Aorta (tissue), 5 donors: ENCODE measurements around the gene ABCF2. TPM values are rescaled to one million over a fixed set of nuclear protein-coding genes. Genes with fewer than 3 reads are reported as not detected.

Experiments used
- ATAC-seq: fragments of 200-7000 bp; cut with Tn5 transposase; one replicate; pipeline ENCODE4 v1.9.1; 2022; ENCODE audit warnings: moderate library complexity; ENCODE audit not compliant: low FRiP score
- DNase-seq, 2 donors: peaks; one replicate each; pipeline ENCODE4 v3.0.0-alpha.2; 2020
- H3K27ac ChIP-seq, 2 donors: one replicate each; pipeline ENCODE4 v1.5.1; 2013; ENCODE audit warnings: low read length in 2 of 2, mild to moderate bottlenecking in 2 of 2, moderate library complexity in 2 of 2, control low read depth in 1 of 2, inconsistent platforms in 1 of 2, low read depth in 1 of 2
- H3K27me3 ChIP-seq, 2 donors: one replicate each; pipeline ENCODE4 v1.6.1; 2013; ENCODE audit warnings: control low read depth in 1 of 2, low read length in 1 of 2, mild to moderate bottlenecking in 1 of 2, moderate library complexity in 1 of 2; ENCODE audit not compliant: insufficient read depth in 2 of 2, control insufficient read depth in 1 of 2
- H3K36me3 ChIP-seq, 2 donors: one replicate each; pipeline ENCODE4 v1.6.1; 2013; ENCODE audit warnings: control low read depth in 1 of 2, low read length in 1 of 2, mild to moderate bottlenecking in 1 of 2; ENCODE audit not compliant: insufficient read depth in 2 of 2, control insufficient read depth in 1 of 2
- H3K4me1 ChIP-seq, 2 donors: one replicate each; pipeline ENCODE4 v1.6.1; 2013; ENCODE audit warnings: low read length in 2 of 2, control low read depth in 1 of 2, mild to moderate bottlenecking in 1 of 2, moderate library complexity in 1 of 2; ENCODE audit not compliant: insufficient read depth in 2 of 2, control insufficient read depth in 1 of 2
- H3K4me3 ChIP-seq, 2 donors: one replicate each; pipeline ENCODE4 v1.5.1; 2013; ENCODE audit warnings: low read length in 2 of 2, control low read depth in 1 of 2, mild to moderate bottlenecking in 1 of 2
- H3K9me3 ChIP-seq: one replicate; pipeline ENCODE4 v1.6.1; 2013; ENCODE audit warnings: mild to moderate bottlenecking, low read length; ENCODE audit not compliant: control insufficient read depth
- WGBS, 2 donors: extraction: QIAGEN DNeasy Blood & Tissue Kit; methylation state at CpG; one replicate each; pipeline ENCODE4 v1.1.7; 2013; 5-methylcytosine and 5-hydroxymethylcytosine counted together
- intact Hi-C, 2 donors: fragments of 100-400 bp; cut with DNase I; formaldehyde crosslinking; loops; one replicate each; pipeline versions ENCODE4 v1.14.2 to v1.15.0; 2022
- long read RNA-seq, 2 donors: library from polyadenylated mRNA; unstranded; transcript quantifications; one replicate each; pipeline ENCODE4 v2.0.0, GENCODE V29; 2020 to 2021
- polyA plus RNA-seq, 2 donors: library from polyadenylated mRNA; stranded (reverse); fragments of 200-250 nt; gene quantifications; one replicate each; pipeline ENCODE4 v1.2.3, GENCODE V29; 2013
- total RNA-seq, 2 donors: library from RNA; stranded (reverse); fragmentation: NEBNext Ultra II Directional; extraction: Animal tissue kit (Norgen Biotek cat#: 25700); gene quantifications; one replicate each; pipeline ENCODE4 v1.2.1, GENCODE V29; 2021
- donor health status: healthy with polysubstance abuse.
- donor health status: Bipolar disorder and iron deficiency.
- donor health status: DM: no; HTN: no; CAD: no.
- donor health status: DM: no; HTN: no; CAD: no.
- donor health status: DM: yes; HTN: yes; CAD: no.

ABCF2 gene
- total RNA-seq (10 to 100 TPM; 15.8 to 25.8 TPM), polyA plus RNA-seq (10 to 100 TPM; 14.3 to 15.9 TPM)
- long read RNA-seq, donor 1, transcript ABCF2-201 (15 exons, 3,546 nt), result major isoform, 128 of 148 reads
- long read RNA-seq, donor 1, partial matches to known transcripts, result 20 of 148 reads
- long read RNA-seq, donor 1, other reads (novel, unspliced or antisense), result 0 of 148 reads
- long read RNA-seq, donor 2, transcript ABCF2-201 (15 exons, 3,546 nt), result major isoform, 14 of 20 reads
- long read RNA-seq, donor 2, partial matches to known transcripts, result 5 of 20 reads
- long read RNA-seq, donor 2, other reads (novel, unspliced or antisense), result 1 of 20 reads

DNA sequence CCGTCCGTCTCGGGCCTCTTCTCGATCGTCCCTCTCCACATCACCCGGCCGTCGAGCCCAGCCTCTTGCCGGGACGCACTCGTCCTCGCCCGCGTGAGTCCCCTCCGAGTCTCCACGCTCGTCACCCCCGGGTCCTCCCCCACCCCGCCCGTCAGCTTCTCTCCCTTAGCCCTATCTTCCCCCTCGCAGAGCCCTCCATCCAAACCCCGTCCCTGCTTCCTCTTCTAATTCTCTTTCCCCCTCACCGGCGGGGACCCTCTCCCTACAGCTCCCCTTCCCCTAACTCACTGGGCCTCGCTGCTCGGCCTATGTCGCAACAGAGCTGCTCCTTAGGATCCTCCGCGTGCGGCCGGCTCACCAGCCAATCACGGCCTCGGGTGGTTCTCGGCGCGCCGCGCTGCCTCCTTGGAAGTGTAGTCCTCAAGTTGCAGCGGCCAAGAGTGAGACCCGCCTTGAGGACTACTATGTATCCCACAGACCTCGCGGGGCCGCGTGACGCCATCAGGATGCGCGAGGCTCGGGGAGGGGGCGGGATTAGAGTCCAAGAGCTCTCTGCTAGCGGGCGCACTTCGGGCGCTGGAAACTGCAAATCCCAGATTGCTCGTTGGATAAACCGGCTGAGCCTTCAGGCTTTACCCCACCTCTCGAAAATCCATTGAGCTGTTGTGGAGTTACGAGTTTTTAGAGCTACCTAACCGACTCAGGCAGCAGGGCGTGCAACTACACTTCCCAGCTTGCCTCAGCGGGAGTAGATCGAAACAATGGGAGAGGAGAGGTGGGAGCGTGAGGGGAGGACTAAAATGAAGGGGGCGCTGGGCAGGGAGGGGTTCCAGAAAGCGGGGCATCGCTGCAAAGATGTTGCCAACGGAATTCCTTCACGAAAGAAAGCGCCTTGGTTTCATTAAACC, at the start of gene ABCF2:
TSS of gene ABCF2 (minus strand) at position 331 of the 908 bp plus-strand sequence. CDS start 747 bp downstream, outside the sequence.
- DNase-seq, result peak; percentile 100
- 0% methylated on average over 68 of the region's 68 CpGs for WGBS, 2 donors
- peak within 1 kb of the TSS; percentile 7 to 73 for H3K27ac ChIP-seq
- H3K4me3 ChIP-seq, result peak within 1 kb of the TSS; percentile 50 to 61
- no peaks in the 10 kb centered on the region for H3K4me1 ChIP-seq
- peaks cover 5 to 8% of the 10 kb centered on the region in 2 donors for H3K36me3 ChIP-seq
- no peaks in the 10 kb centered on the region for H3K27me3 ChIP-seq
- H3K9me3 ChIP-seq, result no peaks in the 10 kb centered on the region
- intact Hi-C loops, result no loop called here
- peak; percentile 99 for ATAC-seq

DNA sequence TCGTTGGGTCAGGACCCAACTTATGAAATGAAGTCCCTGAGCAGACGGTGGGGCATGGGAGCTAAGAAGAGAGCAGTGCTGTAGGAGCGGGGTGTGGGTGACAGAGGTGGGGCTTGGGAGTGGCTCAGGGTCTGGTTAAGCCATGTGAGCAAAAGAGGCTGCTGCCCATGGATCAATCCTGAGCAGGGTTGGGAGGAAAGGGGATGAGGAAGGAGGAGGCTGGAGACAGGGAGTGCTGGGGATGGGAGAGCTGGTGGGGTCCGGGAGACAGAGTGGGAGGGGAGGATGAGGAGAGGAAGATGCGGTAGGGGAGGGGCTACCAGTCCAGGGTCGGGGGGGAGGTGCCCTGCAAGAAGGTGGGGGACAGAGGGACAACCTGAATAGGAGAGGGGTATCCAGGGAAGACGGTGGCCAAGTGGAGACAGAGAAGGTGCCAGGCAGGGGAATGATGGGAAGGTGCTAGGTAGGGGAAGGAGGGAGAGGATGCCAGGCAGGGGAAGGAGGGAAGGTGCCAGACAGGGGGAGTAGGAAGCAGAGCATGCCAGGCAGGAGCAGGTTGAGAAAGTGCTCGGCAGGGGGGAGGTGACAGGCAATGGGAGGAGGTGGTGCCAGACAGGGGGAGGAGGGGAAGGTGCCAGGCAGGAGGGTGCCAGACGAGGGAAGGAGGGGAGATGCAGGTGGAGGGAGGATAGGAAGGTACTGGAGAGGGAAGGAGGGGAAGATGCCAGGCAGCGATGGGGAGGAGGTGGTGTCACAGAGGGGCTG, 49.0 kb upstream of the ABCF2 start:
- no peaks in the 10 kb centered on the region for H3K27me3 ChIP-seq
- 22 to 23% methylated on average over 10 of the region's 10 CpGs for WGBS, 2 donors
- DNase-seq, result peak in 1 of 2 donors; percentile 74
- no peak overlapping the region for H3K27ac ChIP-seq
- intact Hi-C loops, result loop anchor here in 1 of 2 donors (2.0 kb wide), 1 partner anchor 23 kb away; no protein-coding TSS in a partner anchor
- no peaks in the 10 kb centered on the region for H3K36me3 ChIP-seq
- no peaks in the 10 kb centered on the region for H3K9me3 ChIP-seq
- no peak overlapping the region for H3K4me3 ChIP-seq
- H3K4me1 ChIP-seq, result no peaks in the 10 kb centered on the region
- no peak for ATAC-seq

- Histone ChIP-seq H3K27me3 (no peaks in the 10 kb centered on the region), H3K4me1 (no peaks in the 10 kb centered on the region), H3K4me3 (no peak overlapping the region), H3K27ac (no peak overlapping the region), H3K36me3 (no peaks in the 10 kb centered on the region), H3K9me3 (no peaks in the 10 kb centered on the region)
- intact Hi-C loops, result no loop called here
- ATAC-seq, result no peak
- WGBS, 2 donors, result 80 to 81% methylated on average over 17 of the region's 17 CpGs
- peak in 1 of 2 donors; percentile 44 for DNase-seq
These were observed 48.2 kb upstream of the ABCF2 start for GRCh38 chr7:151274936-151275812.

DNA sequence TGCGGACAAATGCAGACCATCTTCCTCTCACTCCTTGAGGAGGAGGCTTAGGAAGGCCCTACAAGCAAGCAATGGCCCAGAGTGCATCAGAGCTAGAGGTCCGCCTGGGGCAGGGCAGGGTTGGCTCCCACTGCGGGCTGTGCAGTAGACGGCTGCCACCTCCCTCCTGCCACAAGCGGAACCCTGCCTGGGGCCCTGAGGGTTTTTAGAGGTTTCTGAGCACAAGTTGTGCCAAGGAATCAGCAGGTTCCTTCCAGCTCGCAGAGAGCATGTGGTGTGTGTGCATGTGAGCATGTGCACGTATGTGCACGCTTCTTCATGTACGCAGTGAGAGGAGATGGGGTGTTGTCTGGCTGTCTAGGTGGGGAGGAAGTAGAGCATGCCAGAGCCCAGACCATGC, 47.4 kb upstream of the ABCF2 start:
- Histone ChIP-seq H3K27me3 (no peaks in the 10 kb centered on the region), H3K27ac (no peak overlapping the region), H3K4me1 (no peaks in the 10 kb centered on the region), H3K9me3 (no peaks in the 10 kb centered on the region), H3K36me3 (no peaks in the 10 kb centered on the region), H3K4me3 (no peak overlapping the region)
- DNase-seq, result no peak
- no peak for ATAC-seq
- WGBS, 2 donors, result 70 to 82% methylated on average over 9 of the region's 9 CpGs
- intact Hi-C loops, result no loop called here

GRCh38 chr7:151273651-151274390, 46.8 kb upstream of the ABCF2 start:
- Histone ChIP-seq H3K4me3 (no peak overlapping the region), H3K27me3 (no peaks in the 10 kb centered on the region), H3K36me3 (no peaks in the 10 kb centered on the region), H3K9me3 (no peaks in the 10 kb centered on the region), H3K4me1 (no peaks in the 10 kb centered on the region), H3K27ac (no peak overlapping the region)
- ATAC-seq, result no peak
- WGBS, 2 donors, result 66 to 73% methylated on average over 9 of the region's 9 CpGs
- intact Hi-C loops, result no loop called here
- DNase-seq, result no peak

GRCh38 chr7:151272877-151273276, 45.9 kb upstream of the ABCF2 start:
- no peak overlapping the region for H3K4me3 ChIP-seq
- intact Hi-C loops, result no loop called here
- no peak overlapping the region for H3K27ac ChIP-seq
- 38 to 54% methylated on average over 7 of the region's 7 CpGs for WGBS, 2 donors
- no peaks in the 10 kb centered on the region for H3K9me3 ChIP-seq
- no peaks in the 10 kb centered on the region for H3K4me1 ChIP-seq
- DNase-seq, result no peak
- H3K27me3 ChIP-seq, result no peaks in the 10 kb centered on the region
- ATAC-seq, result no peak
- H3K36me3 ChIP-seq, result no peaks in the 10 kb centered on the region

DNA sequence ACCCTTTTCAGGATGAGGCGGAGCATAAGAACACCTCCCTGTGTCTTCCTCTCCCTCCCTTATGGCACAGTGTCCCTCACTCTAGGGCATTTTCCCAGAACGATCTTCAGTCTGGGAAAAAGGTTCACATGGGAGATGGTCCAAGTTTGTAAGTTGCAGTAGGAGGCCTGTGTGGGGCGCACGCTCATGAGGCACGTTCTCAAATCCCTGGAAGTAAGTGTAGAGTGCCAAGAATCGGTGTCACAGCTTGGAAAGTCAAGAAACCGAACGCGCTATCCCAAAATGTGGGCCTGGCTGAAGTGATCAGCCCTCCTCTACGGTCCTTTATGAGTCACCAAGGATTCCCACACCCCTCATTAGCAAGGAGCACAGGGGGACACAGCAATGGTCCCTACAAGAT, 45.4 kb upstream of the ABCF2 start:
- peak; percentile 69 for ATAC-seq
- Histone ChIP-seq H3K36me3 (no peaks in the 10 kb centered on the region), H3K4me1 (no peaks in the 10 kb centered on the region), H3K9me3 (no peaks in the 10 kb centered on the region), H3K27ac (no peak overlapping the region), H3K27me3 (no peaks in the 10 kb centered on the region), H3K4me3 (no peak overlapping the region)
- intact Hi-C loops, result no loop called here
- WGBS, 2 donors, result 26 to 37% methylated on average over 10 of the region's 10 CpGs
- no peak for DNase-seq
